ENCODE measurements around the gene INPP4B. TPM values are rescaled to one million over a fixed set of nuclear protein-coding genes. Genes with fewer than 3 reads are reported as not detected.
A peak's percentile ranks its signal among the peaks of the same experiment; 100 is the strongest.

Gene INPP4B
- total RNA-seq (2014; rRNA removed; shearing (Covaris generic); ENCODE audit: low replicate concordance): 15.7 and 28.3 TPM in 2 replicates

- DNase-seq (ENCODE audit: low read depth): peak; percentile 31
- in situ Hi-C loops (cut with HindIII; ENCODE audit: low pct_unique_long_range_greater_than_20kb, low sequenced_read_pairs): no loop called here
Measured at GRCh38 chr4:142846108-142846728, at the start of gene INPP4B. TSS of gene INPP4B (minus strand) at chr4:142846301.

- in situ Hi-C loops (cut with HindIII; ENCODE audit: low pct_unique_long_range_greater_than_20kb, low sequenced_read_pairs): no loop called here
- DNase-seq (ENCODE audit: low read depth): no peak
Measured at GRCh38 chr4:142893012-142893411, 46.9 kb upstream of the INPP4B start.

DNA sequence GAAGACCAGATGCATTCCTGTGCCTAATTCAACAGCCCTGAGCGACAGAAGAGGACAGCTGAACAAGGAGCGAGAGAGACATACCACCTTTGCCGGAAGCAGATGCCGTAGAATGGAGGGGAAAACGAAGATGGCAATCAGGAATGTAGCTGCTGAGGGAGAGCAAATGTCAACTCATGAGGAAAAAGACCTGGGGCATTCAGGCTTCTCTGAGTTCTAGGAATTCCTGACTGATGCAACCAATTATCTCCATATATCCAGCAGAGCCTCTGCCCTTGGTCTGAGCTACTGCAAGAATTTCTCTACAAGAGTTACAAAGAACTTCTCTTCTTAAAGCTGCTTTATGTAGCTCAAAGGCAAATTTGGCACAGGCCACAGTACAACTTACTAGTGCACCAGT is 40.5 kb upstream of the INPP4B start:
- in situ Hi-C loops (cut with HindIII; ENCODE audit: low pct_unique_long_range_greater_than_20kb, low sequenced_read_pairs): no loop called here
- no peak for DNase-seq (ENCODE audit: low read depth)

DNA sequence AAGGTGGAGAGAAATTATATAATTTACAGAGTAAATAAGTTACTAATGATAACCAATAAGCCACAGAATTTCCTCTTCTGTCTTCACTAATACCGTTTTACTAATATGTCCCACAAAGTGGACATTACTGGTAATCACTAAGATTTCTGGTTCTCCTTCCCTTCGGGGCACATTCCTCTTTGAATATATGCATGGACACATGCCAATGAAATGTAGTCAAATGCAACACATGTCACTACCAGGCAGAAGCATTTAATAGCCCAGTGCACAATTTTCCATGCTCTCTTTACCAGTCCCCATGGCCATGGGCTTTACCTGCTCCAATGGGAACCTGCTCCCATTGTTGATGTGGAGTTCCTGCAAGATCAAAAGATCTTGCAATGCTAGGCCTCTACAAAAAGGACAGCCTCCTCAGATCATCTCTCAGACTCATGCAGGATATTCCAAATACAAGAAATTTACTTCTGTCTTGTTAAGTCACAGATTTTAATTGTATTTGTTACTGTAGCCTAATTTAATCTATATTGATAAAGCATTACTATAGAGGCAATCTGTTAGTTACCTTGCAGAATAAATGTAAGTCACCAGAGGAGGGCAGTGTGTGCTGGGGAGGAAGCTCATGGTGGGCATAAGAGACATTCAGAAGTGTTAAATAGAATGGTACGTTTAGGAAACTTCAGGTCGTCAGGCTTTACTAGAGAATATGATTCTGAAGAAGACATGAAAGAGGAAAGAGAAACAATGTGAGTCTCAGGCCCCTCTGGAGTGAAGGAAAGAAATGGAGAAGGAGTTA is 37.1 kb upstream of the INPP4B start:
- no peak for DNase-seq (ENCODE audit: low read depth)
- in situ Hi-C loops (cut with HindIII; ENCODE audit: low pct_unique_long_range_greater_than_20kb, low sequenced_read_pairs): no loop called here

- DNase-seq (ENCODE audit: low read depth): no peak
- in situ Hi-C loops (cut with HindIII; ENCODE audit: low pct_unique_long_range_greater_than_20kb, low sequenced_read_pairs): no loop called here
Measured at GRCh38 chr4:142882159-142882558, 36.1 kb upstream of the INPP4B start.

DNA sequence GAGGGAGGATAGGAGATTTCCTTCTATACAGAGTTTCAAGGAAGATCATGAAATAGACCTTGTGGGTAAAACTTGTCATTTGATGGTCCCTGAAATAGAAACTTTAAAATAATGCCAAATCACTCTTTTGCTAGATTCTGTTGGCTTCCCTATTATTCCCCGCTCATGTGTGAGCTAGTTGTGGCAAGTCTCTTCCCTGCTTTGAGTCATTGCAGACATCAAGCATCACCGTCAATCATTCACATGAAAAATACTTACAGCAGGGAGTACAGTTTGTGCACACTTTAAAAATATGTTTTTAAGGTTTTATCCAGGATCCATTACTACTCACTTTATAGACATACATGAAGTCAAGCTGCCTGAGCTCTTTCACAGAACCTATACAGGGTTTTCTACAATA is 35.2 kb upstream of the INPP4B start:
- in situ Hi-C loops (cut with HindIII; ENCODE audit: low pct_unique_long_range_greater_than_20kb, low sequenced_read_pairs): no loop called here
- no peak for DNase-seq (ENCODE audit: low read depth)

GRCh38 chr4:142875117-142875516 is 29.0 kb upstream of the INPP4B start:
- DNase-seq (ENCODE audit: low read depth): no peak
- in situ Hi-C loops (cut with HindIII; ENCODE audit: low pct_unique_long_range_greater_than_20kb, low sequenced_read_pairs): no loop called here

DNA sequence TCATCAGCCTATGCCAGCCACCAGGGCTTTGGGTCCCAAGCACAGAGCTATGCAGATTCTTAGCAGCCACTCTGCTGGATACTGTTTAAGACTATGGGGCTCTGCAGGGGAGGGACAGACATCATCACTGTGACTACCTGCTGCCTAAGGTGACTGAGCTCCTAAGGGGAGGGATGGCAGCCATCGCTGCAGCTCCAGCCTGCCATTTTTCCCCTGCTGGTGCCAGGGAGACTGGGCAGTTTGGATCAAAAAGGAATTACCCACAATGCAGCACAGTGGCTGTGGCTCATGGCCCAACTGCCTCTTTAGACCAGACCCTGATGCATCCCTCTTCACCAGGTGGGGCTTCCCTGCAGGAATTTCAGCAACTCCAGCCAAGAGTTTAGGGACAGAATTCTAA is 28.6 kb upstream of the INPP4B start:
- in situ Hi-C loops (cut with HindIII; ENCODE audit: low pct_unique_long_range_greater_than_20kb, low sequenced_read_pairs): no loop called here
- no peak for DNase-seq (ENCODE audit: low read depth)

DNA sequence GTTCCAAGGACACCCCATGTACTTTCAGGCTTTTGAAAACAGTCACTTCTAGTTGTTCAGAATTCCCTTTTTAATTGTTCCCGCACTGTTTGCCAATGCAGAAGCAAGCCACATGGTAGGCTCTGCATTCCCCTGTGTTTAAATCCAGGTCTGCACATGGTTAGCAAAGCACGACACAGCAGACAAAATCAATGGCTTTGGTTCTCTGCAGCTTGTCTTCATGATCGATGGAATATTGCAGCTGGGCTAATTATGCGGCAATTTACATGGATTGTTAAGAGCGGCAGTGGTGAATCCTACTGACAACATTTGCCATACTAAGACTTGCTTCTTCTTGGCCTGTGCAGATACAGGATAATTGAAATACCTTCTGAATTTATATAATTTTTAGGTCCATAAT is 20.6 kb upstream of the INPP4B start:
- in situ Hi-C loops (cut with HindIII; ENCODE audit: low pct_unique_long_range_greater_than_20kb, low sequenced_read_pairs): no loop called here

DNA sequence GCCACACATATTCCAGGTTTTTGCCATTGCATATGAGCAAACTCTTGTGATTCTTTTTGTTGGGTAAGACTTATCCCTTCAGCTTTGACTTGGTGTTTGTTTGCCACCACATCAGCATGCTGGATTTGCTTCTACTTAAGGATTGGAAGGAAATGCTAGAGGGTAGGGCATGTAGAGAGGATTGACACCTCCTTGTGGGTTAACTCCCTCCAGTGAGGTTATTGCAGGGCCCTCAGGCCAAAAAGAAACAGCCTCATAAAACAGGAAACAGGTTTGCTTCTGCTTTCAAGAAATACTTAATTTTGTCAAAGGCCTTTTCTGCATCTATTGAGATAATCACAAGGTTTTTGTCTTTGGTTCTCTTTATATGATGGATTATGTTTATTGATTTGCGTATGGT is 15.2 kb upstream of the INPP4B start:
- no peak for DNase-seq (ENCODE audit: low read depth)
- in situ Hi-C loops (cut with HindIII; ENCODE audit: low pct_unique_long_range_greater_than_20kb, low sequenced_read_pairs): no loop called here

More for the DNA sequence above, 20.6 kb upstream of the INPP4B start:
- no peak for DNase-seq (ENCODE audit: low read depth)

GRCh38 chr4:142858965-142859364 is 12.9 kb upstream of the INPP4B start:
- in situ Hi-C loops (cut with HindIII; ENCODE audit: low pct_unique_long_range_greater_than_20kb, low sequenced_read_pairs): no loop called here
- DNase-seq (ENCODE audit: low read depth): no peak

GRCh38 chr4:142858446-142858845 is 12.3 kb upstream of the INPP4B start:
- in situ Hi-C loops (cut with HindIII; ENCODE audit: low pct_unique_long_range_greater_than_20kb, low sequenced_read_pairs): no loop called here
- DNase-seq (ENCODE audit: low read depth): no peak

DNA sequence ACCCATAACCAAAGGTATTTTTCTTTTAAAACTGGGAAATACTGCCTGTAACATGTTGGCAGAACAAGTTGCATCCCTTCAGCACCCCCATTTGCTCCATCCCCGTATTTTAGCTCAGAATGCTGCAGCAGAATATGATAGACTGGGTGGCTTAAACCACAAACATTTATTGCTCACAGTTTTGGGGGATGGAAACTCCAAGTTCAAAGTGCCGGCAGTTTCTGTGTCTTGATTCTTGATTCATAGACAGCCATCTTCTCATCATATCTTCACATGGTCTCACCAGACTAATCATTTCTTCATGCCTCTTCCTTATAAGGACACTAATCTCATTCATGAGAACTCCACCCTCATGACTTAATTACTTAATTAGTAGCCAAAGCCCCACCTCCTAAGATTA is 10.5 kb upstream of the INPP4B start:
- DNase-seq (ENCODE audit: low read depth): no peak
- in situ Hi-C loops (cut with HindIII; ENCODE audit: low pct_unique_long_range_greater_than_20kb, low sequenced_read_pairs): no loop called here

DNA sequence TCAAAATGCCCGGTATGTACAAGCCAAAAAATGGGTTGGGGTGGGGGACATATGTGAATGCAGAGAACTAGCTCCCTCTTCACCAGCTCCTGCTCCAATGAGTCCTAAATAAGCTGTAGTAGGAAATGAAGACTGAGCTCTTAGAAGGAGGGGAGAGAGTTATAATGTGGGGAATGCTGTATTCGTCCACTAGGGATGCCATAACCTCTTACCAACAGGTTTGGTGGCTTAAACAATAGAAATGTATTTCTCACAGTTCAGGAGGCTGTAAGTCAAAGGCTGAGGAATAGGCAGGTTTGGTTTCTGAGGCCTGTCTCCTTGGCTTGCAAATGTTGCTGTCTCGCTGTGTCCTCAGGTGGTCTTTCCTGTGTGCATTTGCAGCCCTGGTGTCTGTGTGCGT is 4.4 kb upstream of the INPP4B start:
- in situ Hi-C loops (cut with HindIII; ENCODE audit: low pct_unique_long_range_greater_than_20kb, low sequenced_read_pairs): no loop called here
- DNase-seq (ENCODE audit: low read depth): no peak

DNA sequence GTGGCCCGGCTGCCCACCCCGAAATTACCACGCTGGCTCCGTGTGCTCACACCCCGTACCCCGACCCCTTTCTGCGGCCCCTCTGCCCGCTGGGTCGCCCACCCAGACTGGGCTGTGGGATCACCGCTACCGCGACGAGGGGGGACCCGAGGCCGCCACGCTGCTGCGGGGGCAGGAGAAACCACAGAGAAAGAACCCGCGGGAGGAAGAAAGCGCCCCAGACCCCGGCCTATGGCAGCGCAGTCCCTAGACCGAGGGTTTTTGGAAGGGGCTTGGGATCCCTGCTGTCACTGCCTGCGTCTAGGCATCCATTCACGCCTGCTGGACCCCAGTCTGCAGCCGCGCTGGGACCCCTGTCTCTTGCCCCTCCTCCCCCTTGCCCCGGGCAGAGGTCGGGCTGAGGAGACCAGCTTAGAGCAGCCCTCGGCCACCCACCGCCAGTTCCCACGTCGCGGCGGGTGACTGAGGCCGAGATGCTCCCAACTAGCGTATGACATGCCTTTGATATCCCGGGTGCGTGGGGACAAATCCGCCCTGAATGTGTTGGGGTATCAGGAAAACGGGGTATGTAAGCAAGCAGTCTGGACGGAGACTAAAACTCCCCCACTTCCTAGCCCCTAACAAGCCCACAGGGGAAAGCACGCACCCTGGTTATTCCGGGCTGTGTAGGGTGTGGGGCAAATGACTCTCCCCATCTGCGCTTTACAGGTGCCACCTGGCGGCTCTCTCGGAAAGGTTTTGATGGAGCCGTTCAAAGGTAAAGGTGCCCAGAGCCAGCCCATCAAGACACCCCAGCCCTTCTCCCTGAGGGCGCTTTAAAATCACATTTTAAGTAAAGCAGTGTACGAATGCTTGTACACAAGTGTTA is 862 bp upstream of the INPP4B start:
- no peak for DNase-seq (ENCODE audit: low read depth)
- in situ Hi-C loops (cut with HindIII; ENCODE audit: low pct_unique_long_range_greater_than_20kb, low sequenced_read_pairs): no loop called here

- DNase-seq (ENCODE audit: low read depth): peak; percentile 17
- in situ Hi-C loops (cut with HindIII; ENCODE audit: low pct_unique_long_range_greater_than_20kb, low sequenced_read_pairs): no loop called here
Measured at GRCh38 chr4:142845293-142846107, 601 bp downstream of the INPP4B start.

GRCh38 chr4:142844782-142845181 is 1.3 kb downstream of the INPP4B start:
- in situ Hi-C loops (cut with HindIII; ENCODE audit: low pct_unique_long_range_greater_than_20kb, low sequenced_read_pairs): no loop called here
- DNase-seq (ENCODE audit: low read depth): no peak

DNA sequence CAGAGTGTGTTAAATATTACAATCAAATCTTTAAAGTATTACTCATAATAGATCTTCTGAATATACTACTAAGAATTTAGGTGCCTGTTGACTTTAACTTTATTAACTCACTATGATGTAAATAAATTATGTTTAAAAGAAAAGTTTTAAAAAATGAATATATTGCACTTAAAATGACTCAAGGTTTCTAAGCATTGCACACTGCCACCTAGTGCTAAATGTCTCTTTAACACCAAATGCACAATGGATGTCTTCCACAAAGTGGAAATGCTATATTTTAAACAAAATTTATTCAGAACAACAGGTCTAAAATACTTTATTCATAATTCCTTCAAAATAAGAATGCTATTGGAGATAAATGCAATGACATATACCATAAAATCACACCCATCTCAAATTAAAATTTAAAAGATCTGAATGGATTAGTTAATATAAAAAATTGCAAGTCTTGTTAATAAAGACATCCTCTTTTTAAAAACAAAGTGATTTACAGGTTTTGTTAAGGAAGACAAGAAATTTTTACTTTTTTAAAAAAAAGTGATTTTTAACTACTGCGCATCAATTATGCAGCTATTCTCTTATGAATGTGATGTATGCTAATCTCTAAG is 5.5 kb downstream of the INPP4B start:
- in situ Hi-C loops (cut with HindIII; ENCODE audit: low pct_unique_long_range_greater_than_20kb, low sequenced_read_pairs): no loop called here
- no peak for DNase-seq (ENCODE audit: low read depth)

Measured in Caki2 (cell line).